GM18951 (cell line): Measurements from ENCODE around the gene LRRN2.
"Not testable (repeated sequence)": the region's sequence is repeated elsewhere in the genome, so short reads cannot be mapped to it uniquely, and the experiment has no call there.

Experiments used
- POLR2A ChIP-seq: IDR thresholded peaks from 4 replicates; pipeline ENCODE4 v1.6.1; 2011; ENCODE audit warnings: mild to moderate bottlenecking; ENCODE audit not compliant: insufficient read length, insufficient read depth; ENCODE audit errors: extremely low read depth
- in situ Hi-C: fragments of 300-500 bp; cut with MboI; formaldehyde crosslinking; loops from one replicate; pipeline ENCODE4 v1.12.0; 2022; ENCODE audit warnings: low sequenced_read_pairs, mixed read lengths, inconsistent platforms; ENCODE audit not compliant: unreplicated experiment

Gene LRRN2

DNA sequence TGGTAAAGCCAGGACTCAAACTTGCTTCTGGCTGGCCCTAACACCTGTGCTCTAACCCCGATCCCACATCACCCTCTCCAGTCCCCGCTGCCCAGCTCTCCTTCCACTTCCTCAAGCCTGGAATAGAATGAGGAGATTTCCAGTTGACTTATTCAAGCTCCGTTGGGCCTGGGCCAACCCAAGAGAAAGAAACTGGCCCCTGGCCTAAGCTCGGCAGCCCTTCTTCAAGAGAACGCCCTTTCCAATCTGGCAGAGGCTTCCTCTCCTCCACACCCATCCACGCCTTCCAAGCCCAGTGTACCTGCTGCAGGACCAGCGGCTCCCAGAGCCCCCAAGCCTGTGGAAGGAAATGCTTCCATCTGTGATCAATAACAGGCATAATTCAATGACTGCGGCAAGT is 51.9 kb downstream of the LRRN2 start:
- in situ Hi-C loops, result no loop called here
- TF ChIP-seq POLR2A, result no peak

DNA sequence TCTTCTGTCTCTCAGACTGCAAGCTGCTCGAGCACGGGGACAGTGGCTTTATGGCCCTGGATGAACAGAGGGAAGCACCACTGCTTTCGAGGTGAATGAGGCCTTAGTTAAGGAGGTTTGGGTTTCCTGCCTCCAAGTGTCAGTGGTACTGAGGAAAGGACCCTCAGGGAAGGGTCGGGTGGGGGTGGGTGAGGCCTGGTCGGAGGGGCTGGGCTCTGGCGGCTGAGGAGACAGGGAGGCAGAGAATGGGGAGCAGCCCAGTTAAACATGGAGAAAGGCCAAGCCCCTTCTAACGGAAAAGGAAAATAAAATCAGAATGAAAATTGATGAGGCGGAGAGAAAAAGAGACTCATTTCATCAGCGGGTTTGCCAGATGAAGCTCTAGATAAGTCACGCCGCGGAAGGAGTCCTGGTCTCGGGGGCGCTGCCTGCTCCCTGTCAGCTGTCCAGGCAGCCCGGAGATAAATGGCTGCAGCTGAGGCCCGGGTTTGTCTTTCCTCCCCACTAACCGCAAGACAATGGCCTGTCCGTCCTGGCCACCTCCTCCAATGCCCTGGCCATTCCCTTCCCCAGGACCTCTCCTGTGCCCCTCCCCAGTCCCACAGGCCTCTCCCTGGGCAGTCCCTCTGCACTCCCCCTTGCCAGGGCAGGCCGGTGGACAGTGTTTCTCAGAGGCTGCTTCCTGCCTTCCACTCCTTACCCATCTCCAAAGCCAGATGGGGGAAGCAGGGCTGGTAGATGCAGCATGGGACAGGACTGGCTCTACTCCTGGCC is 55.2 kb downstream of the LRRN2 start:
- in situ Hi-C loops, result no loop called here

DNA sequence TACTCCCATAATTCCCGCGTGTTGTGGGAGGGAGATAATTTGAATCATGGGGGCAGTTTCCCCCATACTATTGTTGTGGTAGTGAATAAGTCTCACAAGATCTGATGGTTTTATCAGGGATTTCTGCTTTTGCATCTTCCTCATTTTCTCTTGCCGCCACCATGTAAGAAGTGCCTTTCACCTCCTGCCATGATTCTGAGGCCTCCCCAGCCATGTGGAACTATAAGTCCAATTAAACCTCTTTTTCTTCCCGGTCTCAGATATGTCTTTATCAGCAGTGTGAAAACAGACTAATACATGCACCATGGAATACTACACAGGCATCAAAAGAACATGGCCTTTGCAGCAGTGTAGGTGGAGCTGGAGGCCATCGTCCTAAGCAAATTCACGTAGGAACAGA is 56.1 kb downstream of the LRRN2 start:
- in situ Hi-C loops, result not testable (repeated sequence)

More for the DNA sequence above, 55.2 kb downstream of the LRRN2 start:
- TF ChIP-seq POLR2A, result no peak

DNA sequence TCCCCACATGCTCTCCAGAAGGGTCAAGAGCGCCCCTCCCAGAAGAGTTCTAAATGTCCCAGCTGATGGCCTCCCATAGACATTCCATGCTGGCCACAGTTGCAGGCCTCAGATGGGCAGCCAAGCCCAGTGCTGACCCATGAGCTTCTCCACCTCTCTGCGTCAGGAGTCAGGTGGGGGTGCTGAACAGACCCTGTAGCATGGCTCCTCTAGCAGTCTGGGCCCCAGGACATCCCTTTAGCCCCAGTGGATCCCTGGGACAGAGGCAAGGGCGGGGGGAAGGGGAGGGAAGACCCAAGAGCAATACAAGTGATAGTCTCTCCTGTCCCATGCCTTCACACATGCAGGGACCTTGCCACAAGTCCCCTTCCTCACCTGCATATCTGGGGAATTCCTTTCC is 56.7 kb downstream of the LRRN2 start:
- in situ Hi-C loops, result no loop called here
- no peak for TF ChIP-seq POLR2A

DNA sequence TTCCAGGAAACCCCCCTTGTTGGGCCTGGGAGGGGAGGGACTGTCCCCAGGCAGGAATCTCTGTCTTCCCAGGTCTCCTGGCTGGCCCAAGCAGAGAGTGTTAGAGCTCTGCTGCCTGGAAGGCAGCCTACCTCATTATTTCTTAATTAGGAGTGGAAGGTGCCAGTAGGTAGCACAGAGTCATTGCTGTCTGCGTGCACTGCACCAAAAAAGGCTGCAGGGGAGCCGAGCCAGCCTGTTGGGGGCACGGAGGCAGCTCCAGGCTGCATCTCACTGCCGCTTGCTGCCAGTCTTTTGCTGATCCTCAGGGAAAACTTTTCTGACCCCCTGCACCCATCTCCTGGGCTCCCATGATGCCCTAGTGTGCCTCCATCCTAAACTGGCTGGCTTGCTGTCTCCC is 58.1 kb downstream of the LRRN2 start:
- in situ Hi-C loops, result no loop called here
- TF ChIP-seq POLR2A, result no peak

DNA sequence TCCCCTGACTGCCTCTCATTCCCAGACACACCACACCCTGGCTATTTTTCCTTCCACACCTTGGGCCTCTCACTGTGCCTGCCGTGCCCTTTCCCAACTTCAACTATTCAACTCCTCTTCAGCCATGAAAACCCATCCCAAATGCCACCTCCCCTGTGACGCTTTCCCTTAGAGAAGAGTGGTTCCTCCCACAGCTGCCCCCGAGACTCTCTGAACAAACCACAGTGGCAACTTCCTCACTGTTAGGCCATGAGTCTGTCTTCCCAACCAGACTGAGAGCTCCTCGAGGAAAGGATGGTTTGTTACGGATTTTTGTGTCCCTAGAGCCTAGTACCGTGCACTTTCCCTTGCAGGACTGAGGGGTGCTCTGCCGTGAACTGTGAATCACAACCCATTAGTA is 59.2 kb downstream of the LRRN2 start:
- in situ Hi-C loops, result no loop called here

DNA sequence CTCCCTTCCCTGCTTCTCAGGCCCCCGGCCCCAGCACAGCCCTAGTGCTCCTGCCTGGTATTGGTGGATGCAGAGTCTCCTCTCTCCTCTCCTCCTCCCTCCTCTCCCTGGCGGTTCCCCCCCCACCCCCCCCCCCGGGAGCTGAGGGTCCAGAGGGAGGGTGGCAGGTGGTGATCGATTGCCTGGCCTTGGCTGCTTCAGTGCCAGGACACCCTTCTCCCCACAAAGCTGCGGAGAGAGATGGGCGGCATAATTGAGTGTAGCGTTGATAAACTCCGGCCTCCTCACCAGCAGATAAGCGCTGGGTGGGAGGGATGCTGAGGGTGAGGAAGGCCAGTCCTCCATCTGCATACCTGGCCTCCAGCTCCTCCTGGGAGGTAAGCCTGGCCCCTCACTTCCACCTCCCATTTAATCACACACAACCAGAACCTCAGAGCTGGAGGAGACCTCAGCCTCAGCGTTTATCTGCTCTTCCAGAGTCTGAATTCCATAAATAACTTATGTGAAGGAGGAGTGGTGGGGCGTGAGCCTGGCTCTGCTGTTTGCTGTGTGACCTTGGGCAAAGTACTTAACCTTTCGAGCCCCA is 60.8 kb downstream of the LRRN2 start:
- TF ChIP-seq POLR2A, result no peak
- in situ Hi-C loops, result no loop called here

More for the DNA sequence above, 59.2 kb downstream of the LRRN2 start:
- TF ChIP-seq POLR2A, result no peak

DNA sequence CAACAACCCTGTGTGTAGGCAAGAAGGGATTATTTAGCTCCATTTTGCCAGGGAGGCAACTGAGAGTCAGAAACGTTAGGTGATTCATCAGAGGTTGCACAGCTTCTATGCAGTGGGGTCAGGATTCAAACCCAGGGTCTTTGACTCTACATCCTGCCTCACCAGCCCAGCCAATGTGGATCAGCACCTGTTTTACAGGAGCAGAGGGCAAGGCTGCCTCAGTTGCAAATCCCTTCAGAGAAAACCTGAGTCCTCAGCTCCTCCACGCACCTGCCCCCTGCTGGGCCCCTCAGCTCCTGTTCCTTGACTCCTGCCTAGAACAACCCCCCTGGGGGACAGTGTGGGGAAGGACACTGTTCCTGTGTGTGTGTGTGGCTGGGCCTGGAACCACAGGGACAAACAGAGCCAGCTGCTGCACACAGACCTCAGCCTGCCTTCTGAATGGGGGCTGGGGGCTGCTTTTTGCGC is 61.6 kb downstream of the LRRN2 start:
- TF ChIP-seq POLR2A, result no peak
- in situ Hi-C loops, result no loop called here

DNA sequence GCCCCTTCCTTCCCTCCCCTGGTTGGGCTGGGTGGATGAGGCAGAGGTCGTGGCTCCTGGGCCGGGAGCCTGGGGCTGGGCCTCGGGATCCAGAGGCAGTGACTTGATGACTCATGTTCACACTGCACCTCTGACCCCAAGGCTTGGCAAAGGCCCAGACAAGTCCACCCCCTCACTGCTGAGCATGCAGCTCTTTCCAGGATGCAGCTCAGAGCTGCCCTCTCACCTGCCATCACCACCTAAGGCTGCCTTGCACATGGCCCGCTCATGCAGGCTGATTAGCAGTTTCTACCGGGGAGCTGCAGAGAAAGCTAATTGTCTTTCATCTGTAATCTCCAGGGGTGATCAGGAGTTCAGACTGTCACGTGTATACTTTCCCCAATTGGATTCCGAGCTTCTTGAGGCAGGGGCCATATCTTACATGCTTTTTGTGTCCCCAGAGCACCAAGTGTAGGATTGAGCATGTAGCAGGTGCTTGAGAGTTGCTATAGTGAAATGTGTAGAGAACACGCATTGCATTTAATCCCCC is 62.1 kb downstream of the LRRN2 start:
- no peak for TF ChIP-seq POLR2A
- in situ Hi-C loops, result no loop called here

DNA sequence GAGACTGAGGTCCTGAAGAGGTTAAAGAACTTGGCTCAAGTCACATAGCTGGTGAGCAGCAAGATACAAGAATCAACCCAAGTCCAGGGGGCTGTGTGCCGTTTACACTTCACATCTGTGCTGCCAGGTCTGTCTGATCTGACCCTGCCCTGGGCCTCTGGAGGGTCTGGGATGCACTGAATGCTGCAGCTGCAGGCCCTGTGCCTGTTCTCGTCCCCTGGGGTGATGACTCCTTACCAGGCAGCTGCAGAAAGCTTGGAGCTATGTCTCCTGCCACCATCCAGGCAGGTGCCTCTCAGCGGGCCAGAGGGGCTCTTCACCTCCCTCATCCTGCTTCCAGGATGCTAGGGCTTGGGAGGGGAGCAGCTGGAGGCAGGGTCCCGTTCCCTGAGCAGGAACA is 63.5 kb downstream of the LRRN2 start:
- TF ChIP-seq POLR2A, result no peak
- in situ Hi-C loops, result no loop called here

DNA sequence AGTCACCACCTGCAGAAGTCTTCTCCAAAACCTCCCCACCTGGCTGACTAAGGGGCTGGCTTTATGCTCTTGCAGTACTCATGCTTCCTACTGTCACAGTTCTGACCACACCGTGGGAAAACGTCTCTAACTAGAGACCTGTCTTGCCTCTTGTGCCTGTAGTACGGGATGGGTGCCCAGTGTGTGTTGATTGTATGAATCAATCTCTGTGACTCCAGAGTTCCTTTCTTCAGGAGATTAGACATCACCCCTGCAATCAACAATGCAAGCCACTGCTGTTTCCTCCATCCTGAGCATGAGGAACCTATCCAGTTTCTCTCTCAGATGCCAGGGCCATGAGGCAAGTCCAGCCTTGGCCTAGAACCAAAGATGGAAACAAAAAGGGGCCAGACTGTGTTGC is 64.1 kb downstream of the LRRN2 start:
- no peak for TF ChIP-seq POLR2A
- in situ Hi-C loops, result no loop called here

DNA sequence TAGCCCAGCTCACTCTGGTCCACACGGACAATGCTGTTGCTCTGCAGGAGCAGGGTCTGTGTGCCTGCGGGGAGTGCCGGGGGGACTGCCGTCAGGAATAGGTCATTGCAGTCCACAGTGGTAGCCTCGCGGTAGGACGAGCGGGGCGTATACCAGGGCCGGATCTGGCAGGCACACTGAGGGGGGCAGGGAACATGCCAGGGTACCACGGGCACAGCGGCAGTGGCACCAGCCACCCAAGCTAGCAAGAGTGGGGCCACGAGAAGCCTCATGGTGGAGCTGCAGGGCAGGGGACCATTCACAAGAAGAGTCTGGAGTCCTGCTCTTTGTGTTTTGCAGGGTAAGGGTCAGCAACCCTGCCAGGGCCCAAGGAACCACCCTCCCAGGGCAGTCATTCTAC is 65.8 kb downstream of the LRRN2 start:
- no peak for TF ChIP-seq POLR2A
- in situ Hi-C loops, result no loop called here

DNA sequence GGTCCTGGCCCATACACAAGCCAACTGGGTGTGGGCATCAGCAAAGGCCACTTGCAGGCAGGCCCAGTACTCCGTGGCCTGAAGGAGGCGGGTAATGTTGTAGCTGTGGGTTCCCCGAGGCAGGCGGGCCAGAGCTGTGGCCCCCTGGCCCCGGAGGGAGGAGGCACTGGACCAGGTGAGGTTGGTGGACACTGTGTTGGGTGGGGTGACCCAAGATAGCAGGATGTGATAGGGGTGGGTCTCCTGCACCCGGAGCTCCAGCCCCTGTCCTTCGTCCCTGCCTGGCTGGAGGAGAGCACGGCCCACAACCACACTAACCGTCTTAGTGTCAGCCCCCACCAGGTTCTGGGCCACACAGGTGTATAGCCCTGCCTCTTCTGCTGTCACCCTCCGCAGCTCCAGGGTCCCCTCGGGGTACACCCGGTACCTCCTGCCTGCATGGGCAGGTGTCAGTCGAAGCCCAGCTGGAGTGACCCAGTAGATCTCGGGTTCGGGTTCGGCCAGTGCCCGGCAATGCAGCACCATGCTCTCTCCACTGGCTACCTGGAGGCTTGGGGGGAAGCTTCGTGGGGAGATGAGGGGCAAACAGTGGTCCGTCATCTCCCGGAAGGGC is 67.3 kb downstream of the LRRN2 start:
- no peak for TF ChIP-seq POLR2A
- in situ Hi-C loops, result no loop called here
